Fibroblast of villous mesenchyme (primary cell): ENCODE data around the gene SPSB3. TPM values are rescaled to one million over a fixed set of nuclear protein-coding genes. Genes with fewer than 3 reads are reported as not detected.

Experiments used
- DNase-seq: peaks from one replicate; pipeline ENCODE4 v3.0.0-alpha.2; 2010; ENCODE audit warnings: low read depth
- H3K4me3 ChIP-seq: 2 replicates; pipeline ENCODE4 v1.5.1; 2011; ENCODE audit warnings: low read depth, mild to moderate bottlenecking, low read length
- CTCF ChIP-seq: IDR thresholded peaks from 2 replicates; pipeline ENCODE4 v1.5.1; 2012; ENCODE audit warnings: low read depth, mild to moderate bottlenecking, low read length; ENCODE audit not compliant: insufficient read depth
- total RNA-seq: library from RNA; depleted of rRNA; stranded (reverse); fragments of >200 nt; gene quantifications from 2 replicates; pipeline ENCODE4 v1.2.3, GENCODE V29; 2012

The SPSB3 gene
- total RNA-seq, 1 donor, result 25.5 TPM

- no peak for DNase-seq
- no peak overlapping the region for H3K4me3 ChIP-seq
- no peak for TF ChIP-seq CTCF
Measured at GRCh38 chr16:1792836-1793577, 10.6 kb upstream of the SPSB3 start.

- no peak for TF ChIP-seq CTCF
- H3K4me3 ChIP-seq, result no peak overlapping the region
- no peak for DNase-seq
Measured at GRCh38 chr16:1791943-1792812, 9.8 kb upstream of the SPSB3 start.

- TF ChIP-seq CTCF, result no peak
- H3K4me3 ChIP-seq, result no peak overlapping the region
- DNase-seq, result no peak
Measured at GRCh38 chr16:1791256-1791942, 9.0 kb upstream of the SPSB3 start.

GRCh38 chr16:1790611-1791255 lies 8.4 kb upstream of the SPSB3 start:
- no peak for TF ChIP-seq CTCF
- no peak overlapping the region for H3K4me3 ChIP-seq
- DNase-seq, result no peak

GRCh38 chr16:1790261-1790610 lies 7.9 kb upstream of the SPSB3 start:
- no peak overlapping the region for H3K4me3 ChIP-seq
- DNase-seq, result no peak
- TF ChIP-seq CTCF, result no peak

GRCh38 chr16:1789643-1790045 lies 7.3 kb upstream of the SPSB3 start:
- DNase-seq, result no peak
- TF ChIP-seq CTCF, result no peak
- no peak overlapping the region for H3K4me3 ChIP-seq
